HepG2 (cell line): ENCODE measurements around the gene ANO5. TPM values are rescaled to one million over a fixed set of nuclear protein-coding genes. Genes with fewer than 3 reads are reported as not detected.

Experiments used
- CEBPB ChIP-seq: IDR thresholded peaks from 2 replicates; pipeline ENCODE4 v1.6.1; 2011; ENCODE audit warnings: low read depth, low read length, improper control_type of control experiment, borderline replicate concordance
- PCBP1 ChIP-seq: fragments of 200-400 bp; formaldehyde crosslinking; IDR thresholded peaks from 2 replicates; pipeline ENCODE4 v1.6.1; 2017; ENCODE audit warnings: mild to moderate bottlenecking, low read depth, low read length, borderline replicate concordance
- YY1 ChIP-seq: IDR thresholded peaks from 2 replicates; pipeline ENCODE4 v1.6.1; 2011; ENCODE audit warnings: low read length, low read depth, moderate library complexity, mild to moderate bottlenecking; ENCODE audit not compliant: insufficient read depth, insufficient replicate concordance
- ZBTB37 ChIP-seq: sonication (generic); formaldehyde crosslinking; IDR thresholded peaks from 2 replicates; pipeline ENCODE4 v1.4.0; 2020; ENCODE audit warnings: mild to moderate bottlenecking, missing genetic modification reagents
- ZIK1 ChIP-seq: sonication (generic); formaldehyde crosslinking; IDR thresholded peaks from 2 replicates; pipeline ENCODE4 v1.5.0; 2020; ENCODE audit warnings: mild to moderate bottlenecking, low read depth, missing genetic modification reagents, borderline replicate concordance
- ZNF414 ChIP-seq: sonication (generic); formaldehyde crosslinking; IDR thresholded peaks from 2 replicates; pipeline ENCODE4 v1.5.0; 2020; ENCODE audit warnings: missing genetic modification reagents
- ZNF430 ChIP-seq: sonication (generic); formaldehyde crosslinking; IDR thresholded peaks from 2 replicates; pipeline ENCODE4 v1.9.0; 2021; ENCODE audit warnings: mild to moderate bottlenecking, missing genetic modification reagents
- ZNF574 ChIP-seq: sonication (generic); formaldehyde crosslinking; IDR thresholded peaks from 2 replicates; pipeline ENCODE4 v1.4.0; 2020; ENCODE audit warnings: missing genetic modification reagents
- ZNF614 ChIP-seq: IDR thresholded peaks from 2 replicates; pipeline ENCODE4 v1.6.1; 2018; ENCODE audit warnings: missing biosample characterization, missing genetic modification reagents, inconsistent platforms, borderline replicate concordance
- ZNF839 ChIP-seq: sonication (generic); formaldehyde crosslinking; IDR thresholded peaks from 2 replicates; pipeline ENCODE4 v1.4.0; 2020; ENCODE audit warnings: missing genetic modification reagents, mild to moderate bottlenecking, borderline replicate concordance
- polyA plus RNA-seq, 8 experiments: library from polyadenylated mRNA; depleted of rRNA in 3 of 8; stranded (reverse) in 7 of 8; unstranded in 1 of 8; fragments of >200 nt; fragmentation: Illumina TruSeq in 4 of 8; extraction: Trizol in 4 of 8; gene quantifications; 2 replicates each; pipeline versions ENCODE4 v1.2.1 to v1.2.3, GENCODE V29; 2011 to 2016; ENCODE audit warnings: low read depth in 4 of 8, missing spikeins in 1 of 8, mixed read lengths in 1 of 8; ENCODE audit not compliant: insufficient read depth in 1 of 8
- total RNA-seq, 5 experiments: library from RNA; depleted of rRNA; stranded (reverse); fragments of >200 nt; fragmentation: Illumina TruSeq; extraction: Trizol; gene quantifications; 2 replicates each; pipeline ENCODE4 v1.2.3, GENCODE V29; 2016; ENCODE audit warnings: low read depth in 1 of 5

ANO5 gene
- total and polyA plus RNA-seq, 2 of the 13 experiments (the other 11 are each of a cell fraction or from before 2014, with no cell fraction given): 0.02 to 0.03 TPM

- TF ChIP-seq ZNF574 (CRISPR knock-in tag) (no peak), ZNF614 (no peak), CEBPB (no peak), ZBTB37 (CRISPR knock-in tag) (no peak), ZIK1 (no peak), ZNF414 (CRISPR knock-in tag) (no peak), ZNF839 (CRISPR knock-in tag) (no peak), PCBP1 (no peak), ZNF430 (CRISPR knock-in tag) (no peak), YY1 (no peak)
- TF ChIP-seq, all 625 proteins: peak for 0
Observed at GRCh38 chr11:22163394-22163797, 29.5 kb upstream of the ANO5 start (continued).
